Breast epithelium (tissue), 3 donors: ENCODE results near the gene EIF3J.

ENCODE experiments used
- CTCF ChIP-seq, 3 donors: fragments of 450-650 bp; IDR thresholded peaks; one replicate each; pipeline ENCODE4 v1.5.1; 2016 to 2017; ENCODE audit warnings: antibody characterized with exemption in 3 of 3, mild to moderate bottlenecking in 3 of 3, moderate library complexity in 3 of 3
- POLR2A ChIP-seq: fragments of 450-650 bp; IDR thresholded peaks from one replicate; pipeline ENCODE4 v1.6.1; 2016; ENCODE audit warnings: antibody characterized with exemption, mild to moderate bottlenecking, moderate library complexity
- POLR2AphosphoS5 ChIP-seq, 3 donors: sonication (generic); formaldehyde crosslinking; IDR thresholded peaks; one replicate each; pipeline ENCODE4 v1.6.1; 2017; ENCODE audit warnings: antibody characterized with exemption in 3 of 3

DNA sequence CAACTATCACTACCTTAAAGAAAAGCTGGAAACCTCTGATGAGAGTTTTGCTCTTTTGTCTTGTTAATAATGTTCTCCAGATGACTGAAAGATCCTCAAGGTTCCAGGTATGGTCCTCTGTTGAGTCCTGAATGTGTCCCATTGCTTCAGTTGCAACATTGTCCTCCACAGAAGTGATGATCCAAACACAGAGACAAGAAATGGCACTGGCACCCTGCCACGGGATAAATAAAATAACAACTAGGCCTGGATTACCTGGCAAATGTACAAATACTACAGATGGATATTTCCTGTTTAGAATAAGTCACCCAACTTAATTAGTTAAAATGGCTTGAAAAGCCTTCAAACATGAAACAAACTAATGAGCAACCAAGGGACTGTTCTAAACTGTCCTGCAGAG is 58.3 kb downstream of the EIF3J start:
- no peak for TF ChIP-seq POLR2A
- TF ChIP-seq CTCF (IDR thresholded peaks at IDR 0.05) = no peak
- TF ChIP-seq POLR2AphosphoS5 (IDR thresholded peaks at IDR 0.05) = no peak
